Caco-2 (cell line): Measurements from ENCODE around the gene VPS8. TPM values are rescaled to one million over a fixed set of nuclear protein-coding genes. Genes with fewer than 3 reads are reported as not detected.

ENCODE experiments used
- BruUV-seq: library from RNA; stranded (reverse); fragments of 400-500 nt; replicated peaks from 2 replicates; lab custom pipeline; 2021; lab: Mats Ljungman, UMichigan
- CTCF ChIA-PET: fragments of 300-600 bp; sonication (Branson Sonifier 250); formaldehyde crosslinking; loops from one replicate; lab custom pipeline; 2022; ENCODE audit warnings: antibody characterized with exemption; lab: Charles Lee
- POLR2A ChIA-PET: fragments of 300-600 bp; sonication (Branson Sonifier 250); formaldehyde crosslinking; loops from one replicate; lab custom pipeline; 2022; ENCODE audit warnings: antibody characterized with exemption; lab: Charles Lee
- DNase-seq, 2 experiments: peaks; one replicate each; pipeline versions ENCODE4 v3.0.0 to v3.0.0-alpha.2; 2020 to 2022
- H3K27me3 ChIP-seq: replicated peaks from 2 replicates; pipeline ENCODE4 v1.6.0; 2011; ENCODE audit warnings: low read length; ENCODE audit not compliant: control insufficient read depth, insufficient read depth
- H3K36me3 ChIP-seq: 2 replicates; pipeline ENCODE4 v1.5.1; 2011; ENCODE audit warnings: low read length; ENCODE audit not compliant: control insufficient read depth, insufficient read depth
- H3K4me1 ChIP-seq: fragments of 250-450 bp; sonication (Bioruptor Pico); 2 replicates; pipeline ENCODE4 v1.5.1; 2020; ENCODE audit warnings: mild to moderate bottlenecking
- H3K4me3 ChIP-seq: 2 replicates; pipeline ENCODE4 v1.5.1; 2011; ENCODE audit warnings: low read depth, mild to moderate bottlenecking, control low read depth, low read length
- H3K9me3 ChIP-seq: fragments of 250-450 bp; sonication (Bioruptor Pico); 2 replicates; pipeline ENCODE4 v1.5.1; 2020; ENCODE audit warnings: mild to moderate bottlenecking, moderate library complexity
- H3K27ac Mint-ChIP-seq: one replicate; pipeline ENCODE4 v1.8.0; 2022; ENCODE audit warnings: mixed read lengths; ENCODE audit not compliant: unreplicated experiment
- H3K27me3 Mint-ChIP-seq: one replicate; pipeline ENCODE4 v1.8.0; 2022; ENCODE audit warnings: mixed read lengths; ENCODE audit not compliant: insufficient read depth, unreplicated experiment
- H3K36me3 Mint-ChIP-seq: one replicate; pipeline ENCODE4 v1.8.0; 2022; ENCODE audit warnings: mild to moderate bottlenecking, mixed read lengths; ENCODE audit not compliant: insufficient read depth, unreplicated experiment
- H3K4me1 Mint-ChIP-seq: one replicate; pipeline ENCODE4 v1.8.0; 2022; ENCODE audit warnings: low read depth, mixed read lengths; ENCODE audit not compliant: unreplicated experiment
- H3K4me3 Mint-ChIP-seq: one replicate; pipeline ENCODE4 v1.8.0; 2022; ENCODE audit warnings: mild to moderate bottlenecking, moderate library complexity, mixed read lengths; ENCODE audit not compliant: unreplicated experiment
- H3K9me3 Mint-ChIP-seq: one replicate; pipeline ENCODE4 v1.8.0; 2022; ENCODE audit warnings: mixed read lengths; ENCODE audit not compliant: unreplicated experiment
- CTCF ChIP-seq, 2 experiments: fragments of 200-600 bp in 1 of 2; IDR thresholded peaks; 1 replicate in 1 of 2; 2 replicates in 1 of 2; pipeline versions ENCODE4 v1.5.1 to v1.8.0; 2011 to 2022; ENCODE audit warnings: antibody characterized with exemption in 1 of 2, control low read depth in 1 of 2, inconsistent platforms in 1 of 2, low read depth in 1 of 2, low read length in 1 of 2, mild to moderate bottlenecking in 1 of 2, moderate library complexity in 1 of 2; ENCODE audit not compliant: insufficient read depth in 1 of 2, severe bottlenecking in 1 of 2, unreplicated experiment in 1 of 2
- intact Hi-C: fragments of 100-400 bp; cut with micrococcal nuclease; formaldehyde crosslinking; loops from one replicate; pipeline ENCODE4 v1.10.0; 2022; ENCODE audit not compliant: unreplicated experiment
- total RNA-seq: library from RNA; stranded (reverse); gene quantifications from 2 replicates; pipeline ENCODE4 v1.2.3, GENCODE V29; 2022

The VPS8 gene
- total RNA-seq, 1 experiment from 2014 or later: 44.7 TPM

- ChIA-PET CTCF (no interaction called here), POLR2A (no interaction called here)
- H3K4me1 Mint-ChIP-seq: peaks cover 7% of the 10 kb centered on the region
- intact Hi-C loops: no loop called here
- Histone ChIP-seq H3K4me1 (no peaks in the 10 kb centered on the region), H3K9me3 (no peaks in the 10 kb centered on the region), H3K27me3 (no peaks in the 10 kb centered on the region; the same call in 1 of the 2 replicates), H3K4me3 (no peak overlapping the region), H3K36me3 (no peaks in the 10 kb centered on the region)
- H3K36me3 Mint-ChIP-seq: peaks cover 9% of the 10 kb centered on the region
- no peaks in the 10 kb centered on the region for H3K27me3 Mint-ChIP-seq
- no peaks in the 10 kb centered on the region for H3K9me3 Mint-ChIP-seq
- TF ChIP-seq CTCF (IDR thresholded peaks at IDR 0.05; ENCODE audit: insufficient read depth in 1 of 2, low read depth in 1 of 2, low read length in 1 of 2, severe bottlenecking in 1 of 2, unreplicated experiment in 1 of 2): no peak
- DNase-seq: no peak
- H3K27ac Mint-ChIP-seq: no peak overlapping the region
- H3K4me3 Mint-ChIP-seq: no peak overlapping the region
- no TSS peak for BruUV-seq
These were observed 100.2 kb downstream of the VPS8 start for GRCh38 chr3:184912163-184912562.

- H3K27ac Mint-ChIP-seq: no peak overlapping the region
These were observed 102.7 kb downstream of the VPS8 start for GRCh38 chr3:184914628-184915027.

GRCh38 chr3:184918750-184919149 is 106.8 kb downstream of the VPS8 start:
- no peaks in the 10 kb centered on the region for H3K4me1 ChIP-seq
- H3K4me1 Mint-ChIP-seq: no peaks in the 10 kb centered on the region
- no peaks in the 10 kb centered on the region for H3K27me3 Mint-ChIP-seq
- CTCF ChIA-PET: no interaction called here
- DNase-seq: no peak
- H3K27ac Mint-ChIP-seq: no peak overlapping the region
- H3K27me3 ChIP-seq: no peaks in the 10 kb centered on the region; the same call in 1 of the 2 replicates
- H3K36me3 Mint-ChIP-seq: peaks cover 9% of the 10 kb centered on the region
- TF ChIP-seq CTCF (IDR thresholded peaks at IDR 0.05; ENCODE audit: insufficient read depth in 1 of 2, low read depth in 1 of 2, low read length in 1 of 2, severe bottlenecking in 1 of 2, unreplicated experiment in 1 of 2): no peak
- H3K9me3 Mint-ChIP-seq: no peaks in the 10 kb centered on the region
- no peaks in the 10 kb centered on the region for H3K9me3 ChIP-seq
- H3K4me3 ChIP-seq: no peak overlapping the region
- no peaks in the 10 kb centered on the region; the same call in 1 of the 2 replicates for H3K36me3 ChIP-seq
- H3K4me3 Mint-ChIP-seq: no peak overlapping the region
- intact Hi-C loops: no loop called here
- no TSS peak for BruUV-seq
- POLR2A ChIA-PET: no interaction called here

More at GRCh38 chr3:184914628-184915027, 102.7 kb downstream of the VPS8 start:
- Histone ChIP-seq H3K4me1 (no peaks in the 10 kb centered on the region), H3K27me3 (no peaks in the 10 kb centered on the region; the same call in 1 of the 2 replicates), H3K9me3 (no peaks in the 10 kb centered on the region), H3K4me3 (no peak overlapping the region), H3K36me3 (no peaks in the 10 kb centered on the region)
- DNase-seq: no peak
- no peak overlapping the region for H3K4me3 Mint-ChIP-seq
- peaks cover 9% of the 10 kb centered on the region for H3K36me3 Mint-ChIP-seq
- ChIA-PET CTCF (no interaction called here), POLR2A (no interaction called here)
- no peak for TF ChIP-seq CTCF (IDR thresholded peaks at IDR 0.05; ENCODE audit: insufficient read depth in 1 of 2, low read depth in 1 of 2, low read length in 1 of 2, severe bottlenecking in 1 of 2, unreplicated experiment in 1 of 2)
- intact Hi-C loops: no loop called here
- no peaks in the 10 kb centered on the region for H3K9me3 Mint-ChIP-seq
- H3K27me3 Mint-ChIP-seq: no peaks in the 10 kb centered on the region
- H3K4me1 Mint-ChIP-seq: peaks cover 7% of the 10 kb centered on the region
- no TSS peak for BruUV-seq
